Endothelial cell of umbilical vein (primary cell): ENCODE data around the gene GATAD2A. TPM values are rescaled to one million over a fixed set of nuclear protein-coding genes. Genes with fewer than 3 reads are reported as not detected.

Experiments used
- BruUV-seq: library from RNA; stranded (reverse); fragments of 400-500 nt; replicated peaks from 2 replicates; lab custom pipeline; 2021; lab: Mats Ljungman, UMichigan
- CTCF ChIA-PET: fragments of 300-600, 350-600 bp; sonication (Branson Sonifier 250); formaldehyde crosslinking; loops from one replicate; lab custom pipeline; 2021; ENCODE audit warnings: antibody characterized with exemption, inconsistent platforms; lab: Charles Lee
- POLR2A ChIA-PET: fragments of 300-600, 350-600 bp; sonication (Branson Sonifier 250); formaldehyde crosslinking; loops from one replicate; lab custom pipeline; 2021; ENCODE audit warnings: antibody characterized with exemption, inconsistent platforms; lab: Charles Lee
- DNase-seq: peaks from one replicate; pipeline ENCODE4 v3.0.0-alpha.2; 2011; ENCODE audit warnings: low read depth, low spot score
- FAIRE-seq: peaks from 2 replicates; lab custom pipeline; 2011; peaks lifted over from hg19 to GRCh38; lab: Jason Lieb, UNC
- H2AFZ ChIP-seq: 2 replicates; pipeline ENCODE4 v1.6.0; 2012; ENCODE audit warnings: low read depth, low read length, control low read depth, inconsistent platforms
- H3K27ac ChIP-seq: 2 replicates; pipeline ENCODE4 v1.5.1; 2011; ENCODE audit warnings: low read depth, mild to moderate bottlenecking, control low read depth, low read length, moderate library complexity; ENCODE audit not compliant: insufficient read depth
- H3K27me3 ChIP-seq, 2 experiments: 2 replicates each; pipeline versions ENCODE4 v1.6.0 to v1.6.1; 2011; ENCODE audit warnings: low read length in 2 of 2, mixed read lengths in 1 of 2; ENCODE audit not compliant: control insufficient read depth in 2 of 2, insufficient read depth in 2 of 2
- H3K36me3 ChIP-seq, 2 experiments: 2 replicates in 1 of 2; 3 replicates in 1 of 2; pipeline ENCODE4 v1.5.1; 2011; ENCODE audit warnings: low read length in 2 of 2, mild to moderate bottlenecking in 1 of 2, moderate library complexity in 1 of 2; ENCODE audit not compliant: control insufficient read depth in 2 of 2, insufficient read depth in 2 of 2; ENCODE audit errors: extremely low read depth in 1 of 2
- H3K4me1 ChIP-seq: 3 replicates; pipeline ENCODE4 v1.5.1; 2011; ENCODE audit warnings: mild to moderate bottlenecking, low read length; ENCODE audit not compliant: control insufficient read depth, insufficient read depth; ENCODE audit errors: extremely low read depth
- H3K4me2 ChIP-seq: 2 replicates; pipeline ENCODE4 v1.6.1; 2011; ENCODE audit warnings: low read length, control low read depth, mixed read lengths; ENCODE audit not compliant: insufficient read depth
- H3K4me3 ChIP-seq, 3 experiments: fragments of 200-600 bp in 1 of 3; sonication (generic), shearing (Covaris generic) in 1 of 3; replicated peaks in 1 of 3; 2 replicates each; pipeline ENCODE4 v1.5.1; 2011 to 2016; ENCODE audit warnings: control low read depth in 3 of 3, low read length in 3 of 3, mild to moderate bottlenecking in 2 of 3, inconsistent platforms in 1 of 3, low read depth in 1 of 3, moderate library complexity in 1 of 3; ENCODE audit not compliant: insufficient read depth in 1 of 3
- H3K79me2 ChIP-seq: 2 replicates; pipeline ENCODE4 v1.6.0; 2012; ENCODE audit warnings: low read length, inconsistent platforms; ENCODE audit not compliant: control insufficient read depth, insufficient read depth
- H3K9ac ChIP-seq: replicated peaks from 2 replicates; pipeline ENCODE3; 2011; ENCODE audit warnings: low read length, control low read depth; ENCODE audit not compliant: insufficient read depth; ENCODE audit errors: extremely low read depth
- H3K9me1 ChIP-seq: replicated peaks from 3 replicates; pipeline ENCODE4 v1.6.0; 2011; ENCODE audit warnings: mild to moderate bottlenecking, low read length; ENCODE audit not compliant: control insufficient read depth, insufficient read depth; ENCODE audit errors: extremely low read depth
- H3K9me3 ChIP-seq: replicated peaks from 2 replicates; pipeline ENCODE4 v1.5.1; 2012; ENCODE audit warnings: low read length, inconsistent platforms; ENCODE audit not compliant: control insufficient read depth, insufficient read depth
- H4K20me1 ChIP-seq: replicated peaks from 2 replicates; pipeline ENCODE3; 2011; ENCODE audit warnings: mild to moderate bottlenecking, low read length; ENCODE audit not compliant: control insufficient read depth, insufficient read depth; ENCODE audit errors: extremely low read depth
- EZH2 ChIP-seq: IDR thresholded peaks from 2 replicates; pipeline ENCODE4 v1.6.1; 2012; ENCODE audit warnings: borderline replicate concordance, low read depth, mild to moderate bottlenecking, moderate library complexity, low read length, inconsistent platforms; ENCODE audit not compliant: severe bottlenecking
- FOS ChIP-seq: IDR thresholded peaks from 2 replicates; pipeline ENCODE4 v1.6.1; 2011; ENCODE audit warnings: mild to moderate bottlenecking, low read length, moderate library complexity, borderline replicate concordance; ENCODE audit not compliant: insufficient read depth
- GATA2 ChIP-seq: IDR thresholded peaks from 2 replicates; pipeline ENCODE4 v1.7.0; 2011; ENCODE audit warnings: low read depth, mild to moderate bottlenecking, moderate library complexity, mixed read lengths, low read length; ENCODE audit not compliant: insufficient read length, insufficient read depth
- JUN ChIP-seq: IDR thresholded peaks from 2 replicates; pipeline ENCODE4 v1.6.1; 2011; ENCODE audit warnings: borderline replicate concordance, low read depth; ENCODE audit not compliant: insufficient read length, insufficient read depth
- MYC ChIP-seq: IDR thresholded peaks from one replicate; pipeline ENCODE4 v1.6.1; 2011; ENCODE audit warnings: mild to moderate bottlenecking, low read depth, low read length
- POLR2A ChIP-seq: IDR thresholded peaks from 2 replicates; pipeline ENCODE4 v1.6.1; 2012; ENCODE audit warnings: low read depth, mild to moderate bottlenecking, control low read depth, low read length
- POLR2AphosphoS5 ChIP-seq: IDR thresholded peaks from 2 replicates; pipeline ENCODE4 v1.6.1; 2012; ENCODE audit warnings: low read depth, mild to moderate bottlenecking, control low read depth, low read length, moderate library complexity; ENCODE audit not compliant: insufficient read depth
- dilution Hi-C: fragments of 300-500 bp; cut with MboI; formaldehyde crosslinking; loops from one replicate; pipeline ENCODE4 v1.15.0; 2019; ENCODE audit warnings: low sequenced_read_pairs; ENCODE audit not compliant: extremely low pct_ligation_motif_present
- intact Hi-C: fragments of 100-400 bp; cut with micrococcal nuclease; formaldehyde crosslinking; loops from one replicate; pipeline ENCODE4 v1.10.0; 2022
- polyA plus RNA-seq, 4 experiments: library from polyadenylated mRNA; depleted of rRNA in 3 of 4; stranded (reverse) in 3 of 4; unstranded in 1 of 4; fragments of >200 nt; gene quantifications; 2 replicates each; pipeline versions ENCODE4 v1.2.1 to v1.2.3, GENCODE V29; 2011 to 2012; ENCODE audit warnings: missing spikeins in 1 of 4
- total RNA-seq: library from RNA; stranded (reverse); gene quantifications from 2 replicates; pipeline ENCODE4 v1.2.3, GENCODE V29; 2021
- TF ChIP-seq, protein P1 (sequence below), 2 donors: IDR thresholded peaks; 1 replicate in 1 of 2; 2 replicates in 1 of 2; pipeline ENCODE4 v1.5.1; 2011; ENCODE audit warnings: low read length in 2 of 2, mild to moderate bottlenecking in 2 of 2, moderate library complexity in 2 of 2, control low read depth in 1 of 2, inconsistent platforms in 1 of 2, low read depth in 1 of 2; ENCODE audit not compliant: insufficient read depth in 1 of 2; ENCODE audit errors: extremely low read depth in 1 of 2
- TF ChIP-seq, protein P2 (sequence below): IDR thresholded peaks from 2 replicates; pipeline ENCODE4 v1.6.1; 2011; ENCODE audit not compliant: insufficient read depth, insufficient read length

GATAD2A gene
- total and polyA plus RNA-seq, 2 donors (not counting 3 experiments of a cell fraction or from before 2014, with no cell fraction given) = 27.3 to 134 TPM

DNA sequence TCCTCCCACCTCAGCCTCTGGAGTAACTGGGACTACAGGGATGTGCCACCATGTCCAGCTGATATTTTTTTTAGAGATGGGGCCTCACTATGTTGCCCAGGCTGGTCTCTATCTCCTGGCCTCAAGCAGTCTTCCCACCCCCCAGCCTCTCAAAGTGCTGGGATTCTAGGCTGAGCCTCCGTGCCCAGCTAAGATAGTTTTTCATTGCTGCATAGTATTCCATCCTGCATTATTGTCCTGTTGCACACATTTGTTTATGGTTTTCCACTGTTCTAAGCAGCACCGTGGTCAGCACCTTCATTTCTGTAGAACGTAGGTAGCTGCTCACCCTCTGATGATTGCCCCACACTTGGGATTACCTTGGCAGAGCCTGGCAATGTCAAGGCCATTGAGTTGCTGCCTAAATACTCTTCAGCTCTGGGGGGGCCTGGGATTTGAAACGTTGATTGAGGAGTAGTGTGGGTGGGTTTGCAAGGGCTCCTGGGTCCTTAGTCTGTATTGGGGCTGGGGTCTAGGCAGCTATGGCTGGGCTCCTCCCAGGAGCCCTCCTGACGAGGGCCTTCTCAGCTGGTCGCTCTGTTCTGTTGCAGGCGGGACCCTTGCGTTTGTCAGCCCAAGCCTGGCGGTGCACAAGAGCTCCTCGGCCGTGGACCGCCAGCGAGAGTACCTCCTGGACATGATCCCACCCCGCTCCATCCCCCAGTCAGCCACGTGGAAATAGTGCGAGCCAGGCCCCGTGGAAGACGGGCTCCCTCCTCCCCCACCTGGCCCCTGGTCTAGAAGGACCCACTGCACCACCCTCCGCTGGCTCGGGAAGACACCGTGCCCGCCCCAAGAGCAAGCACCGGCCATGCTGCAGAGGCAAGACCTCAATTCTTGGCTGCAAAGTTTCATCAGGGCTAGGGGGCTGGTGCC lies 99.5 kb downstream of the GATAD2A start:
- Histone ChIP-seq H3K9ac (no peak overlapping the region), H3K4me2 (no peak overlapping the region), H3K4me1 (no peaks in the 10 kb centered on the region), H3K9me1 (no peaks in the 10 kb centered on the region), H3K9me3 (no peaks in the 10 kb centered on the region), H3K4me3 (no peak overlapping the region), H4K20me1 (no peaks in the 10 kb centered on the region), H3K27ac (no peak overlapping the region), H3K36me3 (peaks cover 21 to 48% of the 10 kb centered on the region in 2 experiments), H3K27me3 (no peaks in the 10 kb centered on the region), H2AFZ (no peak overlapping the region), H3K79me2 (no peaks in the 10 kb centered on the region)
- FAIRE-seq (no peak), DNase-seq (no peak)
- BruUV-seq = no TSS peak
- CTCF ChIA-PET = interaction anchor here (1.5 kb wide), 1 partner anchor 15 kb away, joined by 3 read pairs; no protein-coding TSS in a partner anchor
- dilution Hi-C loops (no loop called here), intact Hi-C loops (no loop called here)
- POLR2A ChIA-PET = interaction anchor here (0.7 kb wide), 1 partner anchor 49 kb away, joined by 3 read pairs; no protein-coding TSS in a partner anchor
- TF ChIP-seq, protein P1, sequence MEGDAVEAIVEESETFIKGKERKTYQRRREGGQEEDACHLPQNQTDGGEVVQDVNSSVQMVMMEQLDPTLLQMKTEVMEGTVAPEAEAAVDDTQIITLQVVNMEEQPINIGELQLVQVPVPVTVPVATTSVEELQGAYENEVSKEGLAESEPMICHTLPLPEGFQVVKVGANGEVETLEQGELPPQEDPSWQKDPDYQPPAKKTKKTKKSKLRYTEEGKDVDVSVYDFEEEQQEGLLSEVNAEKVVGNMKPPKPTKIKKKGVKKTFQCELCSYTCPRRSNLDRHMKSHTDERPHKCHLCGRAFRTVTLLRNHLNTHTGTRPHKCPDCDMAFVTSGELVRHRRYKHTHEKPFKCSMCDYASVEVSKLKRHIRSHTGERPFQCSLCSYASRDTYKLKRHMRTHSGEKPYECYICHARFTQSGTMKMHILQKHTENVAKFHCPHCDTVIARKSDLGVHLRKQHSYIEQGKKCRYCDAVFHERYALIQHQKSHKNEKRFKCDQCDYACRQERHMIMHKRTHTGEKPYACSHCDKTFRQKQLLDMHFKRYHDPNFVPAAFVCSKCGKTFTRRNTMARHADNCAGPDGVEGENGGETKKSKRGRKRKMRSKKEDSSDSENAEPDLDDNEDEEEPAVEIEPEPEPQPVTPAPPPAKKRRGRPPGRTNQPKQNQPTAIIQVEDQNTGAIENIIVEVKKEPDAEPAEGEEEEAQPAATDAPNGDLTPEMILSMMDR (IDR thresholded peaks at IDR 0.05; ENCODE audit: extremely low read depth in 1 of 2, insufficient read depth in 1 of 2, low read depth in 1 of 2, low read length in 2 of 2) = no peak
- no peak for TF ChIP-seq GATA2
- TF ChIP-seq, protein P2, sequence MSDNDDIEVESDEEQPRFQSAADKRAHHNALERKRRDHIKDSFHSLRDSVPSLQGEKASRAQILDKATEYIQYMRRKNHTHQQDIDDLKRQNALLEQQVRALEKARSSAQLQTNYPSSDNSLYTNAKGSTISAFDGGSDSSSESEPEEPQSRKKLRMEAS = no peak
- TF ChIP-seq POLR2AphosphoS5 = no peak
- TF ChIP-seq POLR2A = no peak
- no peak for TF ChIP-seq MYC
- no peak for TF ChIP-seq EZH2
- no peak for TF ChIP-seq JUN
- TF ChIP-seq FOS = no peak
